Kidney (tissue), 14 donors: Measurements from ENCODE around the gene FAM200C. TPM values are rescaled to one million over a fixed set of nuclear protein-coding genes. Genes with fewer than 3 reads are reported as not detected.
A peak's percentile ranks its signal among the peaks of the same experiment; 100 is the strongest.

Experiments used
- DNase-seq, 5 donors: peaks; one replicate each; pipeline ENCODE4 v3.0.0-alpha.2; 2013 to 2020
- FAIRE-seq: peaks from 2 replicates; lab custom pipeline; 2012; peaks lifted over from hg19 to GRCh38; lab: Jason Lieb, UNC
- H3K27ac ChIP-seq, 2 donors: one replicate each; pipeline ENCODE4 v1.7.0; 2013; ENCODE audit warnings: low read depth in 2 of 2, low read length in 2 of 2, inconsistent platforms in 1 of 2
- H3K27me3 ChIP-seq: one replicate; pipeline ENCODE4 v1.7.1; 2013; ENCODE audit warnings: low read length, inconsistent platforms; ENCODE audit not compliant: control insufficient read depth, insufficient read depth
- H3K36me3 ChIP-seq, 3 donors: one replicate each; pipeline versions ENCODE4 v1.7.0 to v1.7.1; 2013; ENCODE audit warnings: low read length in 3 of 3, control low read depth in 1 of 3, inconsistent platforms in 1 of 3; ENCODE audit not compliant: insufficient read depth in 3 of 3, control insufficient read depth in 2 of 3
- H3K4me1 ChIP-seq, 3 donors: one replicate each; pipeline versions ENCODE4 v1.7.0 to v1.7.1; 2013; ENCODE audit warnings: low read length in 3 of 3, inconsistent platforms in 1 of 3, low read depth in 1 of 3; ENCODE audit not compliant: control insufficient read depth in 2 of 3, insufficient read depth in 2 of 3
- H3K4me3 ChIP-seq, 3 donors: one replicate each; pipeline versions ENCODE4 v1.7.0 to v1.8.1; 2013; ENCODE audit warnings: low read length in 3 of 3, control low read depth in 1 of 3, inconsistent platforms in 1 of 3
- H3K9ac ChIP-seq, 3 donors: one replicate each; pipeline versions ENCODE4 v1.7.0 to v1.7.1; 2013; ENCODE audit warnings: low read length in 3 of 3, control low read depth in 1 of 3, inconsistent platforms in 1 of 3
- H3K9me3 ChIP-seq, 3 donors: one replicate each; pipeline versions ENCODE4 v1.7.0 to v1.7.1; 2013; ENCODE audit warnings: low read length in 3 of 3, control low read depth in 1 of 3, inconsistent platforms in 1 of 3; ENCODE audit not compliant: control insufficient read depth in 2 of 3, insufficient read depth in 1 of 3
- CTCF ChIP-seq: IDR thresholded peaks from 3 replicates; pipeline ENCODE4 v1.5.1; 2012; ENCODE audit warnings: mild to moderate bottlenecking, moderate library complexity, borderline replicate concordance; ENCODE audit not compliant: insufficient read depth; ENCODE audit errors: extremely low read depth
- intact Hi-C: fragments of 100-400 bp; cut with DNase I; formaldehyde crosslinking; loops from one replicate; pipeline ENCODE4 v1.11.1; 2022
- polyA plus RNA-seq: library from polyadenylated mRNA; stranded (reverse); fragments of 350-450 nt; fragmentation: Illumina TruSeq; extraction: RNeasy Lipid Tissue Mini Kit (QIAGEN cat#74804); gene quantifications from one replicate; pipeline ENCODE4 v1.2.3, GENCODE V29; 2014; ENCODE audit warnings: low read depth, low replicate concordance; ENCODE audit not compliant: insufficient read depth
- total RNA-seq: library from RNA; stranded (reverse); fragmentation: NEBNext Ultra II Directional; extraction: Animal tissue kit (Norgen Biotek cat#: 25700); gene quantifications from one replicate; pipeline ENCODE4 v1.2.1, GENCODE V29; 2021
- donor health status: control.
- donor health status: control.
- donor health status: control.
- donor health status: control.
- donor health status: control.
- donor health status: DM: yes; HTN: yes; CAD: no.
- donor health status: Normal renal cell carcinoma (clear cell type).

The FAM200C gene
- total and polyA plus RNA-seq, 2 donors from 2014 or later = 4.8 to 5.3 TPM

- DNase-seq (peak in 1 of 5 donors; percentile 4), FAIRE-seq (no peak)
- intact Hi-C loops = no loop called here
- H3K36me3 ChIP-seq = no peaks in the 10 kb centered on the region
- no peak overlapping the region for H3K4me3 ChIP-seq
- H3K4me1 ChIP-seq = peaks cover 0 to 3% (median 0%) of the 10 kb centered on the region in 3 donors
- H3K27ac ChIP-seq = no peak overlapping the region
- H3K9ac ChIP-seq = no peak overlapping the region
- no peaks in the 10 kb centered on the region for H3K9me3 ChIP-seq
- no peaks in the 10 kb centered on the region for H3K27me3 ChIP-seq
- no peak for TF ChIP-seq CTCF
Measured at GRCh38 chr5:160360310-160360709, 39.5 kb downstream of the FAM200C start.

- no peak overlapping the region for H3K27ac ChIP-seq
- no peaks in the 10 kb centered on the region for H3K9me3 ChIP-seq
- H3K36me3 ChIP-seq = no peaks in the 10 kb centered on the region
- FAIRE-seq (no peak), DNase-seq (peak in 1 of 5 donors; percentile 32)
- no peak overlapping the region for H3K4me3 ChIP-seq
- no peak for TF ChIP-seq CTCF
- intact Hi-C loops = no loop called here
- no peak overlapping the region for H3K9ac ChIP-seq
- H3K4me1 ChIP-seq = peaks cover 0 to 3% (median 0%) of the 10 kb centered on the region in 3 donors
- H3K27me3 ChIP-seq = no peaks in the 10 kb centered on the region
Measured at GRCh38 chr5:160359816-160360215, 40.0 kb downstream of the FAM200C start.

GRCh38 chr5:160359242-160359641 is 40.6 kb downstream of the FAM200C start:
- no peak overlapping the region for H3K27ac ChIP-seq
- H3K4me1 ChIP-seq = peaks cover 0 to 3% (median 0%) of the 10 kb centered on the region in 3 donors
- TF ChIP-seq CTCF = no peak
- DNase-seq (no peak), FAIRE-seq (no peak)
- intact Hi-C loops = no loop called here
- no peak overlapping the region for H3K9ac ChIP-seq
- H3K36me3 ChIP-seq = no peaks in the 10 kb centered on the region
- no peaks in the 10 kb centered on the region for H3K9me3 ChIP-seq
- no peaks in the 10 kb centered on the region for H3K27me3 ChIP-seq
- no peak overlapping the region for H3K4me3 ChIP-seq

- intact Hi-C loops = no loop called here
- peak in 2 of 5 donors; percentile 15 to 20 for DNase-seq
- Histone ChIP-seq H3K27ac (no peak overlapping the region), H3K4me3 (no peak overlapping the region), H3K36me3 (no peaks in the 10 kb centered on the region), H3K9me3 (no peaks in the 10 kb centered on the region), H3K27me3 (no peaks in the 10 kb centered on the region), H3K9ac (no peak overlapping the region), H3K4me1 (peaks cover 0 to 3% (median 0%) of the 10 kb centered on the region in 3 donors)
- TF ChIP-seq CTCF = no peak
- no peak for FAIRE-seq
Measured at GRCh38 chr5:160357861-160358411, 41.9 kb downstream of the FAM200C start.
